Esophagus (tissue), 2 donors: ENCODE measurements around the gene DMBT1. TPM values are rescaled to one million over a fixed set of nuclear protein-coding genes. Genes with fewer than 3 reads are reported as not detected.

ENCODE experiments used
- H3K27ac ChIP-seq, 2 donors: one replicate each; pipeline ENCODE4 v1.5.1; 2013; ENCODE audit warnings: low read depth in 2 of 2, mild to moderate bottlenecking in 2 of 2, inconsistent platforms in 1 of 2, low read length in 1 of 2, moderate library complexity in 1 of 2
- H3K27me3 ChIP-seq, 2 donors: one replicate each; pipeline ENCODE4 v1.6.1; 2013; ENCODE audit warnings: low read length in 2 of 2, control low read depth in 1 of 2, mild to moderate bottlenecking in 1 of 2; ENCODE audit not compliant: insufficient read depth in 2 of 2, control insufficient read depth in 1 of 2
- H3K36me3 ChIP-seq, 2 donors: one replicate each; pipeline ENCODE4 v1.6.1; 2013; ENCODE audit warnings: low read length in 1 of 2; ENCODE audit not compliant: control insufficient read depth in 2 of 2, insufficient read depth in 2 of 2
- H3K4me1 ChIP-seq, 2 donors: one replicate each; pipeline ENCODE4 v1.6.1; 2013; ENCODE audit warnings: low read length in 1 of 2; ENCODE audit not compliant: control insufficient read depth in 2 of 2, insufficient read depth in 2 of 2
- H3K4me3 ChIP-seq, 2 donors: one replicate each; pipeline ENCODE4 v1.5.1; 2013; ENCODE audit warnings: low read length in 2 of 2, mild to moderate bottlenecking in 2 of 2, low read depth in 1 of 2, moderate library complexity in 1 of 2
- H3K9me3 ChIP-seq, 2 donors: one replicate each; pipeline ENCODE4 v1.6.1; 2013; ENCODE audit warnings: mild to moderate bottlenecking in 2 of 2, low read depth in 1 of 2, low read length in 1 of 2, moderate library complexity in 1 of 2; ENCODE audit not compliant: control insufficient read depth in 2 of 2, insufficient read depth in 1 of 2
- WGBS, 2 donors: extraction: QIAGEN DNeasy Blood & Tissue Kit; methylation state at CpG; one replicate each; pipeline ENCODE4 v1.1.7; 2013; 5-methylcytosine and 5-hydroxymethylcytosine counted together
- polyA plus RNA-seq, 2 donors: library from polyadenylated mRNA; stranded (reverse); fragments of 200-250 nt; gene quantifications; one replicate each; pipeline ENCODE4 v1.2.3, GENCODE V29; 2013
- donor health status: healthy with polysubstance abuse.
- donor health status: Bipolar disorder and iron deficiency.

Gene DMBT1
- polyA plus RNA-seq: under 1 TPM; 0.16 to 0.35 TPM

DNA sequence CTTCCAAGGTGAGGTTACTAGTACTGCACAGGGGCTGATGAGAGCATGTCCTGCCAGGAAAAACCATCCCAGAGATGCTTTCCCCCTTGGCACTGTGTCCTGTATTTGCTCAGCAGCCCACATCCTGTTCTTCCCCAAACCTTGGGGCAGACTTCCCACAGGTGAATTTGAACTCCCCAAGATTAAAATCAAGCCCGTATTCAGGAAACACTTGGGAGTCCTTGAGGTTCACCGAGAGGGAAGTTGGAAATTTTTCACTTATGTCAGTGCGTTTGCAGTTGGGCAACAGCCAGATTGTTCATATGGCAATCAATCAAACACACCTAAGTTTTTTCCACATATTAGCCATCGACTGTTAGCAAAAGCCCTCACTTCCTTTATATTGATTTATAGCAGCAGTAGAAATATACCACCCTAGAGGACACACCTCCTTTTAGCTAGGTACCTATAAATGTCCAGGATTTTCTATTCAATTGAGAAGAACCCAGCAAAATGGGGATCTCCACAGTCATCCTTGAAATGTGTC lies at the start of gene DMBT1:
Gene DMBT1, plus strand, starts transcription at position 476 of the 526 bp plus-strand sequence. Its CDS starts 17 bp downstream, at position 493.
- H3K4me3 ChIP-seq: no peak within 1 kb of the TSS
- 9 to 20% methylated on average over 4 of the region's 4 CpGs for WGBS, 2 donors
- no peaks in the 10 kb centered on the region for H3K36me3 ChIP-seq
- H3K4me1 ChIP-seq: no peaks in the 10 kb centered on the region
- no peak within 1 kb of the TSS for H3K27ac ChIP-seq
- H3K27me3 ChIP-seq: peaks cover 0 to 2% of the 10 kb centered on the region in 2 donors
- H3K9me3 ChIP-seq: peaks cover 0 to 2% of the 10 kb centered on the region in 2 donors

DNA sequence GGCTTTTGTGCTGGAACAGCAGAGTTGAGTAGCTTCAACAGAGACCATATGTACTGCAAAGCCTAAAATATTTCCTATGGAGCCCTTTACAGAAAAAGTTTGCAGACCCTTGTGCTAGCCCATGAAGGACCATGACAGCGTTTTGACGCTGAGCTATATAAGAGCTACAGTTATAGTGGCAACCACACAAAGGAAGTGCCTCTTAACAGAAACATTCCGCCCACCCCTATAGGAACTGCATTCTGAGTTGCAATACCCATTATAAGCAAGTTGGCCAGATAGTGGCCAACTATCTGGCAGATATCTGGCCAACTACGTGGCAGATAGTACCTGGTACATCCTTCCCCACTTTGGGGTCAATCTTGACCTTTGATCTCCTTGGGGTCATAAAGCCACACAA lies 47.5 kb upstream of the DMBT1 start:
- Histone ChIP-seq H3K27ac (no peak overlapping the region), H3K27me3 (no peaks in the 10 kb centered on the region), H3K4me1 (no peaks in the 10 kb centered on the region), H3K4me3 (no peak overlapping the region), H3K36me3 (peaks cover 0 to 6% of the 10 kb centered on the region in 2 donors), H3K9me3 (no peaks in the 10 kb centered on the region)
- WGBS, 2 donors: 80 to 81% methylated on average over 4 of the region's 4 CpGs

DNA sequence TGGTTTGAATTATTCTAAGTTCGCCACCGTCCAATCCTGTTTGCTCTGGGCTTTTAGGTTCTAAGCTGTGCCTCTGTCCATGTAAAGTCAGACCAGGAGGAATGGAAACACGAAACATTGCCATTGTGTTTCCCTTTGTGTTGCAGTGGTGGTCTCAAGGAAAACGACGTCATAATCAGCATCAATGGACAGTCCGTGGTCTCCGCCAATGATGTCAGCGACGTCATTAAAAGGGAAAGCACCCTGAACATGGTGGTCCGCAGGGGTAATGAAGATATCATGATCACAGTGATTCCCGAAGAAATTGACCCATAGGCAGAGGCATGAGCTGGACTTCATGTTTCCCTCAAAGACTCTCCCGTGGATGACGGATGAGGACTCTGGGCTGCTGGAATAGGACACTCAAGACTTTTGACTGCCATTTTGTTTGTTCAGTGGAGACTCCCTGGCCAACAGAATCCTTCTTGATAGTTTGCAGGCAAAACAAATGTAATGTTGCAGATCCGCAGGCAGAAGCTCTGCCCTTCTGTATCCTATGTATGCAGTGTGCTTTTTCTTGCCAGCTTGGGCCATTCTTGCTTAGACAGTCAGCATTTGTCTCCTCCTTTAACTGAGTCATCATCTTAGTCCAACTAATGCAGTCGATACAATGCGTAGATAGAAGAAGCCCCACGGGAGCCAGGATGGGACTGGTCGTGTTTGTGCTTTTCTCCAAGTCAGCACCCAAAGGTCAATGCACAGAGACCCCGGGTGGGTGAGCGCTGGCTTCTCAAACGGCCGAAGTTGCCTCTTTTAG lies 46.3 kb upstream of the DMBT1 start:
- Histone ChIP-seq H3K4me1 (no peaks in the 10 kb centered on the region), H3K27me3 (no peaks in the 10 kb centered on the region), H3K9me3 (no peaks in the 10 kb centered on the region), H3K36me3 (peaks cover 0 to 5% of the 10 kb centered on the region in 2 donors), H3K27ac (no peak overlapping the region), H3K4me3 (no peak overlapping the region)
- 90 to 91% methylated on average over 22 of the region's 22 CpGs for WGBS, 2 donors

DNA sequence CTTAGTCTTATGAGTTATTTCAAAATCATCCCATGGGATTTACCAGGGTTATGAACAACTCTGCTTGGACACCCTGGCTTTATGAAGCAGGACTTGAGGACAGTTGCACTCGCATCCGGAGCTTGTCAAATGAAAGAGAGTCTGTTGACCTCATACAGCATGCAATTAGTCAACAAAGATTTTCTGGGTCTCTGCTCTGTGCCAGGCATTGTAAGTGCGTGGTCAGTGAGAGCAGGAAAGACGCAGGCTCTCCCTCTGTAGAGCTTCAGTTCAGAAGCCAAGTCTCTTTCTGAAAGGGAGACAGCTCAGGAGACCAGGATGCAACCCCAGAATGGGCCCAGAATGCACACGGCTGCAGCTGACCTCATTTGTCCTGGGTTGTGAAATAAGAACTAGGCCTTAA lies 45.5 kb upstream of the DMBT1 start:
- WGBS, 2 donors: 73 to 77% methylated on average over 5 of the region's 5 CpGs
- Histone ChIP-seq H3K27ac (no peak overlapping the region), H3K36me3 (peaks cover 0 to 2% of the 10 kb centered on the region in 2 donors), H3K4me1 (no peaks in the 10 kb centered on the region), H3K9me3 (no peaks in the 10 kb centered on the region), H3K27me3 (no peaks in the 10 kb centered on the region), H3K4me3 (no peak overlapping the region)

DNA sequence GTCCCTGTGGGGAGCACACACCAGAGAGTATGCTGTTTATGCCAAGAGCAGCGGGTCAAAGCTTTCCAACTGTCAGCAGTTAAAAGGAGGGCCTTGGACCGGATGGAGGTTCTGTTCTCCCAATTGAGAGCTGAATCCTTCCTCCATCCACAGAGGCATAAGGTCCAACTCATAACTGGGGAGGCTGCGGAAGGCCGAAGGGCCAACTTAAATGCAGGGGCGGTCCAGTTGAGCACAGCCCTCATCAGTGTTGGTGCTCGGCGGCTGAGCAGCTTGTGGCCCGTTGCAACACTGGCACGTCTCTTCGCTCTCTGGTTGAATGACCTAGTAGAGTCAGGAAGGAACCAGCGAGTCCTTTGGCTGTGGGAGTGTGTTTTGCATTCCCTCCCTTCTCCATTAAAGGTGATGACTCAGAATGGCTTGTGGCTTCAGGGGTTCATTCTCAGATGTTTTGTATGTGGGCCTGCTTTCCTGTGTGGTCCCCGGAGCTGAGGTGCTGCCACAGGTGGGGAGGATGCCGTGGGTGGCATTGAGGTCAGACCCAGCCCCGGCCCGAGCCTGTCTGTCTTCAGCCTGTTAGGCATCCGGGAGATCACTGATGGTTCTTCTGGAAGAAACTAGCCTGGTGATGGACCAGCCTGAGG lies 44.8 kb upstream of the DMBT1 start:
- 76 to 81% methylated on average over 16 of the region's 16 CpGs for WGBS, 2 donors
- H3K27ac ChIP-seq: peak overlapping the region in 1 of 2 donors; percentile 57
- peaks cover 0 to 2% of the 10 kb centered on the region in 2 donors for H3K36me3 ChIP-seq
- H3K4me3 ChIP-seq: no peak overlapping the region
- no peaks in the 10 kb centered on the region for H3K4me1 ChIP-seq
- H3K9me3 ChIP-seq: no peaks in the 10 kb centered on the region
- H3K27me3 ChIP-seq: no peaks in the 10 kb centered on the region

GRCh38 chr10:122516734-122517133 lies 43.8 kb upstream of the DMBT1 start:
- 71 to 74% methylated on average over 4 of the region's 4 CpGs for WGBS, 2 donors
- Histone ChIP-seq H3K4me1 (no peaks in the 10 kb centered on the region), H3K4me3 (no peak overlapping the region), H3K9me3 (no peaks in the 10 kb centered on the region), H3K36me3 (peaks cover 0 to 2% of the 10 kb centered on the region in 2 donors), H3K27me3 (no peaks in the 10 kb centered on the region), H3K27ac (no peak overlapping the region)

GRCh38 chr10:122519144-122519543 lies 41.4 kb upstream of the DMBT1 start:
- H3K9me3 ChIP-seq: no peaks in the 10 kb centered on the region
- H3K27me3 ChIP-seq: no peaks in the 10 kb centered on the region
- H3K4me3 ChIP-seq: no peak overlapping the region
- H3K4me1 ChIP-seq: no peaks in the 10 kb centered on the region
- WGBS, 2 donors: 79 to 82% methylated on average over 7 of the region's 7 CpGs
- no peak overlapping the region for H3K27ac ChIP-seq
- H3K36me3 ChIP-seq: no peaks in the 10 kb centered on the region

DNA sequence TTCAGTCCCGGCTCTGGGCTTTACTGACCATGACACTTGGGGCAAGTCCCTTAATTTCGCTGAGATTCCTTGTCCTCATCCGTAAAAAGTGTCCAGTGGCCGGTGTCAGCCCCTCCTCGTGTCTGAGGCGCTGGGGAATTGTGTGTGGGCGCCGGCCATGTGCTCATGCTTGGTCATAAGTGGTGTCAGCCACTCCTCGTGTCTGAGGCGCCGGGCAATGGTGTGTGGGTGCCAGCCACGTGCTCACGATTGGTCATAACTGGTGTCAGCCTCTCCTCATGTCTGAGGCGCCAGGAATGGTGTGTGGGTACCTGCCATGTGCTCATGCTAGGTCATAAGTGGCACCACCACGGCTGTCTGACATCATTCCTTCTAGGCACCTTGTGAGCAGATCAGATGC lies 40.7 kb upstream of the DMBT1 start:
- H3K4me3 ChIP-seq: no peak overlapping the region
- H3K4me1 ChIP-seq: no peaks in the 10 kb centered on the region
- 89 to 93% methylated on average over 15 of the region's 15 CpGs for WGBS, 2 donors

DNA sequence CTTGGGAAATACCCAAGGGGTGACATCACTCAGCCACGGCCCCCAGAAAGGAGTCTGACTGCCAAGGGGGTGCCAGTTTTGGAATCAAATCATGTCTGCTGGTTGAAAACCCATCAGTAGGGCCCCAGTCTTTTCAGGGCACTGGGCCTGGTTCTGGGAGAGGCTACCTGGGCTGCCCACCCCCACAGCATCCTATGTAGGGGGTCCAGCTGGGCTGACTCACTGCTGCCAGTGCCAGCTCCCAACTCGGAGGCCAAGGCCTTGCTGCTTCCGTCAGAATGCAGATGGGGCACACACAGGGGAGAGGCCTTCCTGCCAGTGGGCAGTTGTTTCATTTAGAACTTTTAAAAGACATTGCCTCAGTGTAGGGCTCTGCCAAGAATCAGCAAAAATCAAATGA lies 39.5 kb upstream of the DMBT1 start:
- Histone ChIP-seq H3K27ac (no peak overlapping the region), H3K4me3 (no peak overlapping the region), H3K27me3 (no peaks in the 10 kb centered on the region), H3K36me3 (no peaks in the 10 kb centered on the region), H3K4me1 (no peaks in the 10 kb centered on the region), H3K9me3 (no peaks in the 10 kb centered on the region)
- WGBS, 2 donors: 57% methylated on average over 3 of the region's 3 CpGs

More for the DNA sequence above, 40.7 kb upstream of the DMBT1 start:
- Histone ChIP-seq H3K36me3 (no peaks in the 10 kb centered on the region), H3K27ac (no peak overlapping the region), H3K9me3 (no peaks in the 10 kb centered on the region), H3K27me3 (no peaks in the 10 kb centered on the region)
